HG03460 (cell line): Measurements from ENCODE around the gene MCFD2.
A peak's percentile ranks its signal among the peaks of the same experiment; 100 is the strongest.

Source experiments
- ATAC-seq: cut with Tn5 transposase; IDR thresholded peaks from one replicate; pipeline ENCODE4 v1.9.1; 2021; ENCODE audit not compliant: unreplicated experiment

MCFD2 gene

GRCh38 chr2:46939626-46940359, 24.2 kb upstream of the MCFD2 start:
- ATAC-seq = no peak

GRCh38 chr2:46937471-46937901, 21.9 kb upstream of the MCFD2 start:
- ATAC-seq = no peak

GRCh38 chr2:46936566-46936965, 21.0 kb upstream of the MCFD2 start:
- ATAC-seq = no peak

- ATAC-seq = no peak
These were observed 19.5 kb upstream of the MCFD2 start for GRCh38 chr2:46935071-46935470.

DNA sequence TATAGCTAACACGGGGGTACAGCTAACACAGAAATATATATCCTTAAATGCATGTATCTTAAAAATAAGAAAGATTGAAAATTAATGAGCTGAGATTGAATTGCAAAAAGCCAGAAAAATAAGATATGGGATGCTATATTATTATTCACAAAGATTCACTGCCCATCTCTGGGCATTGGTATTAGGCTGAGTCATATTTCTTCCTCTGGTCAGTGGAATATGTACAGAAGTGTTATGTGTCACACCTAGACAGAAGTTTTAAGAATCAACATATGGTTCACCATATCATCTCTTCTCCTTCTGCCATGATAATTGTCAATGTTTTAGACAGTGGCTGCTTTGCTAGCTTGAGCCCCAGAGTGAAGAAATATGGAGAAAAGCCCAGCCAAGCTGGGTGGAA, 14.0 kb upstream of the MCFD2 start:
- ATAC-seq = no peak

- no peak for ATAC-seq
These were observed 11.3 kb upstream of the MCFD2 start for GRCh38 chr2:46926863-46927262.

DNA sequence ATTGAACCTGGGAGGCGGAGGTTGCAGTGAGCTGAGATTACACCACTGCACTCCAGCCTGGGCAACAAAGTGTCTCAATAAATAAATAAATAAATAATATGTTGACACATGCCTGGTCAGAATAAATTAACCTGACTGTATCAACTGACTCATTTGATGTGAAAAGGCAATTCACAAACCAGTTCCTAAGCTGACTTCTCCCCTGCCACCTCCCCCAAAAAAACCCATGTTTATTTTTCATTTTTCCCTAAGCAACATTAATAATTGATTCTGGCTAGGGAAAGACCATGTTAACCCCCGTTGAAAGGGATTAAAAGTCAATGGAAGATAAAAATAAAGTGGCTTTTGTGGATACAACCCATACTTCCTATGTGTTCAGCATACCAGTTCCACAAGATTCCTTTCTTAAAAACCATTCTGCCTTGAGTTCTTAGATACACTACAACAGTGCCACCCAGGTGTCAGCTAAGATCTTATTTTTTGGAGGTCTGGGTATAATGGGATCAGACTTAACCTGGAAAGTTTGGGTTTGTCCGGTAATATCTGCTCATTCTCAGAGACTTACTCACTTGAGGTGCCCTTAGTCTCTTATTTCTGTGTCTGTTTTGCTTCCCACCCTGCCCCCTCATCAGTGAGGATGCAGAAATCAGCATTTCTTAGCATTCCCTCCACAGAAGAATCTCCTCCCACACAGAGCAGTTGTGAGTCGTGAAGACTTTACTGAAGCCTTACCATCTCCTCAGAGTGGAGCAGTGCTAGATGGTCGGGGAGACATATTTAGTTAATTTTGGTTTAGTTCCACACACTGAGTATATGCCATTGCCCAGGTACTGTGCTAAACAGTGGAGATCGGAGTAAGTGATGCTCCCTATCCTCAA, 10.1 kb upstream of the MCFD2 start:
- no peak for ATAC-seq

GRCh38 chr2:46924608-46925007, 9.0 kb upstream of the MCFD2 start:
- no peak for ATAC-seq

- ATAC-seq = no peak
These were observed 8.4 kb upstream of the MCFD2 start for GRCh38 chr2:46924038-46924437.

- ATAC-seq = no peak
These were observed 7.5 kb upstream of the MCFD2 start for GRCh38 chr2:46923041-46923528.

DNA sequence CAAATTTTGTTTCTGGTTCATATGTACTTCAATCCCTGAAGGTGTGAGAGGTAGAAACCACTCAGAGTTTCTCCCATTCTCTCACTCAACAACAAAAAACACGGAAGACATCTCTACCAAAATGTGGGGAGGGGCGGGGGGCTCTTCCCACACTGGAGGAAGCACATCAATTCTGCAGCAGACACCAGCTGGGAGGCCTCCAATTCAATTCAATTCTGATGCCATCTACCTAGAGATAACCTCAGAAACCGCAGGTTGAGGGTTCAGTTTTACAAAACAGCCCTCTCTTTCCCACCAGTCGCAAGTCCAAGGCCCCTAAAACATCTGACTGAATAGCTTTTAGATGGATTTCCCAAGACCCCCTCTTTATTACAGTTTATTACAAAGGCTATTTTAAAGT, 7.0 kb upstream of the MCFD2 start:
- no peak for ATAC-seq

DNA sequence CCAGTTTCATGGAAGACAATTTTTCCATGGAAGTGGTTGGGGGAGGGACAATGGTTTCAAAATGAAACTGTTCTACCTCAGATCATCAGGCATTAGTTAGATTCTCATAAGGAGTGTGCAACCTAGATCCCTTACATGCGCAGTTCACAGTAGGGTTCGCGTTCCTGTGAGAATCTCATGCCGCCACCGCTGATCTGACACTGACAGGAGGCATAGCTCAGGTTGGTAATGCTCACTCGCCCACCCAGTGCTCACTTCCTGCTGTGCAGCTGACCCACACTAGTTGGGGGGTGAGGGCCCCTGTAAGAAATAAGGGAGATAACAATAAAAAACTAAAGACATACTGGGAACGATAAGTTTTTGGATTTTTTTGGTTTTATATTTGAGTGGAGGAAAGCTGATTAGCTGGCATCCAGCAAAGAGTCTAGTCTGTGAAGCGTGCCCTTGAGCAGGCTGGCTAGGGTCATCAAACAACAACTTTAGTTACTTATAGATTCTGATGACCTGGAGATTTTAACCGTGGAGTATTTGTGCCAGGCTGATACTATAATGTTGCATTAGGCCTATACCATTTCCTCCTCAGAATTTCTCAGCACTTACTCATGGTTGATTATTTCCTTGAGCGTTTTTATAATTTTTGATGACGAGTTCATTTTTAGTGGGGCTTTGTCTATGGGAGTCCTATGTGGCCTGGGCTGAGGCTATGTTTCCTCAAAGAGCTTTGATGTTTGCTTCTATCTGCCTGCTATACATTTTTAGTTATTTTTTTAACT, 6.3 kb upstream of the MCFD2 start:
- no peak for ATAC-seq

GRCh38 chr2:46917628-46918027, 2.0 kb upstream of the MCFD2 start:
- no peak for ATAC-seq

DNA sequence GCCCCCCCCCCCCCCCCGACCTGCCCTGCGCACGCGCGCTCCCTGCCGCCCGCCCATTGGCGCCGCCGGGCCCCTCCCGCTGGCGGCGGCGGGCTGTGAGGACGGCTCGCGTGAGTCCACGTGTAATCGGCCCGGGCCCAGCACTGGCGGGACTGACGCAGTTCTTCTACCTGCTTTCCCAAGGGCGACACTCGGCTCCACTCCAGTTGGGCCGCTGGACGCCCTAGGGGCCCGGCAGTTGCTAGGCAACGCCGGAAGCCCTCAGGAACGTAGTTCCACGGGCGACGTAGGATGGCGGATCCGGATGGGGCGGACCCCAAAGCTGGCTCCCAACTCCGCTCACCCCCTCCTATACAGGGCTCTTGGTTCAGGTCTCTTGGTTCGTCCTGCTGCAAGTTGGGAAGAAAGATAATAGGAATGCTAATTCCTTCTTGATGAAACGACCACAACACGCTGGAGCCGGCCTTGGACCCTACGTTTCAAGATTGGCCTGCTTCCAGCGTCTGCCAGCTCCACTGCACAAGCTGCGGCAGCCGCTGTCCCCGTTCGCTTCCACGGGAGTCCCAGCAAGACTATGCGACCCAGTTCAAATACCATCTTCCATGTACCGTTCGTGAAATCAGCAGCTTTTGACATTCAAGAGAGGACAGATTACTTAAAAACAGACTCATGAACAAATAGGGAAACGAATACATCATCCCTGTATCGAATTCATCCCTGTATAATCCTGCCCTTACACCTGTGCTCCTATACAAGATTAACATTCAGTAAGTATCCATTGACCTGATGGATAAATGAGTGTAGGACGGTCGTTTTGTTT, 415 bp upstream of the MCFD2 start:
- ATAC-seq = peak; percentile 86

DNA sequence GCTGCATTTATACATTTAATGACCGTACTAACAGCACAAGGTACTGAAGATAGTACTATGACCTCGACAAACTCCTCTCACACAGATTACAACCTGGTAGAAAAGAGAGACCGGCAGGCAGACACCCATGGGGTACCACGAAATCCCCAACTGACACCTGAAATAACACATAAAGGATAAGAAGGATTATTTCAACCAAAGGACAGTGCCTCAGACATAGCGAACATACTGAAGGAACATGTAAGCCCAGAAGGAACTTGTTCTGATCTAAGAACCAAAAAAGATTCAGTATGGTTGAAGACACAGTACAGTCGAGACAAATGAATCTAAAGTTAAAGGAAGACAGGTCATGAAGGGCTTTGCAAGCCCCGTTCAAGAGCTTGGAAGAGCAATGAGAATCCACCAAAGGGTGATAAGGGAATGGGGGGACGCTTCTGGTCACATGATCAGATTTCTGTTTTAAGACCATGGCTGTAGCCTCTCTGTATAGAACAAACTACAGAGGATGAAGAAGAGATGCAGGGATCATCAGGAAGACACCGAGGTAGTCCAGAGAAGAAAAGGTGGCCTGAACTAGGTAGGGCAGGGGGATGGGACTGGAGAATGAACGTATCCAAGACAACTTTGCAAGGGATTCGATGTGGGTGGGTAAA, 902 bp downstream of the MCFD2 start:
- no peak for ATAC-seq

DNA sequence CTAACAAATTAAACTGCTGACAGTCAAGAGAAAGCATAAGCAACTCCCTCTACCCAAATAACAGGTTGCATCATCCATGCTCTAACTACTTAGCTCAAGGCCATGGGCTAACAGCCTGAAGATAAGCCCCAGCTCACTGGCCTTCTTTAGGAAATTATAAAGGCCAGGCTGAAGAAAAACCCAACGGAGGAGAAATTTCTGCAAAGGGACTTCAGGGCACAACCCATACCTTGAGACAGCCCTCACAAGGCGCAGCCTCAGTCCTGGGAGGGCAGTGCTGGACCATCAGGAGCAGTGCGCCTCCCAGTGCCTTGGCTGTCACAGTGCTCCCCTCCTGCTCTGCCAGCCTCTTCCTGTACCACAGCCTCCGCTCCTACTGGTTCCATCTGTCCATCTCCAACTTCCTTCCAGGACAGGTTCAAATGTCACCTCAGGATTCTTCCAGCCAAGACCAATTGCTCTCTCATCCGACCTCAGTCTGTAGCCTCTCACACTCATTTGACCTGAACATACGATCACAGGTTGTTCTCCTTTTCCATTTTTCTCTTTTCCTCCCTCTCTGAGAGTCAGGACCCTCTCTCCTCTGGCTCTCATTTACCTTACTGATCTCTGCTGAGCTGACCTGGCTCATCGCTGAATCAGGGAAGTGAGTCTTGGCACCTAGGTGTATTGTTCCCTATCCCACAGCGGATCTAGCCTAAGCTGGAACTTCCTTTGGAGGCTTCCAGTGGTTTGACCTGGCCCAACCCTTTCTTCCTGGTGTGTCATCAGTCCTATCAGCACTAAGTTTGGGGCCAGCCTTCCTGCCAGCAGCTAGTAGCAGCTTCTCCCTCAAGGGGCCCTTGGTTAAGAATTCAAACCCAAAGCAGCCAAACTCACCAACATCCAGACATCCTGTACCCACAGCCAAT, 1.9 kb downstream of the MCFD2 start:
- no peak for ATAC-seq

GRCh38 chr2:46909771-46910419, 5.7 kb downstream of the MCFD2 start:
- ATAC-seq = peak; percentile 88

GRCh38 chr2:46909150-46909549, 6.5 kb downstream of the MCFD2 start:
- no peak for ATAC-seq
